SK-N-SH (cell line): ENCODE data around the gene AKT1S1.

Experiments used
- CHD2 ChIP-seq: fragments of 150-350 bp; IDR thresholded peaks from 2 replicates; pipeline ENCODE4 v1.6.1; 2018; ENCODE audit warnings: low read length; ENCODE audit not compliant: partially characterized antibody
- EP300 ChIP-seq, 2 experiments: IDR thresholded peaks; 2 replicates each; pipeline versions ENCODE4 v1.4.0 to v1.6.1; 2012; ENCODE audit warnings: borderline replicate concordance in 1 of 2, low read depth in 1 of 2, low read length in 1 of 2
- EZH2phosphoT487 ChIP-seq: fragments of 200-600 bp; sonication (generic); IDR thresholded peaks from 2 replicates; pipeline ENCODE4 v1.6.1; 2017; ENCODE audit warnings: low read depth, mixed run types, mild to moderate bottlenecking, antibody characterized with exemption, moderate library complexity, borderline replicate concordance
- RAD21 ChIP-seq: IDR thresholded peaks from 2 replicates; pipeline ENCODE4 v1.6.1; 2012; ENCODE audit warnings: mild to moderate bottlenecking, low read length
- RCOR1 ChIP-seq: fragments of 150-350 bp; IDR thresholded peaks from 2 replicates; pipeline ENCODE4 v1.6.1; 2017; ENCODE audit warnings: antibody characterized with exemption, low read length
- RFX5 ChIP-seq: IDR thresholded peaks from 2 replicates; pipeline ENCODE4 v1.6.1; 2012; ENCODE audit warnings: mild to moderate bottlenecking, improper control_type of control experiment, low read length
- TAF1 ChIP-seq: IDR thresholded peaks from 2 replicates; pipeline ENCODE4 v1.6.1; 2012; ENCODE audit warnings: low read depth, mild to moderate bottlenecking, low read length, moderate library complexity, borderline replicate concordance
- TEAD4 ChIP-seq: IDR thresholded peaks from 2 replicates; pipeline ENCODE4 v1.4.0; 2012; ENCODE audit warnings: mild to moderate bottlenecking, borderline replicate concordance; ENCODE audit not compliant: insufficient read depth
- YY1 ChIP-seq: IDR thresholded peaks from 2 replicates; pipeline ENCODE4 v1.4.0; 2012; ENCODE audit warnings: low read depth, mild to moderate bottlenecking
- TF ChIP-seq, protein P1 (sequence below): fragments of 200-600 bp; sonication (generic); IDR thresholded peaks from 2 replicates; pipeline ENCODE4 v1.6.1; 2017; ENCODE audit warnings: antibody characterized with exemption, mild to moderate bottlenecking, moderate library complexity
- TF ChIP-seq, protein P2 (sequence below): IDR thresholded peaks from 2 replicates; pipeline ENCODE4 v1.6.1; 2012; ENCODE audit warnings: mild to moderate bottlenecking, low read depth, low read length, moderate library complexity
- TF ChIP-seq, protein P3 (sequence below): fragments of 150-350 bp; IDR thresholded peaks from 2 replicates; pipeline ENCODE4 v1.6.1; 2016; ENCODE audit warnings: mild to moderate bottlenecking, low read depth, low read length
- TF ChIP-seq, protein P4 (sequence below): fragments of 150-350 bp; IDR thresholded peaks from 2 replicates; pipeline ENCODE4 v1.6.1; 2017; ENCODE audit warnings: antibody characterized with exemption, low read length, low read depth, borderline replicate concordance
- TF ChIP-seq, protein P5 (sequence below): IDR thresholded peaks from 2 replicates; pipeline ENCODE4 v1.4.0; 2012; ENCODE audit warnings: low read depth

DNA sequence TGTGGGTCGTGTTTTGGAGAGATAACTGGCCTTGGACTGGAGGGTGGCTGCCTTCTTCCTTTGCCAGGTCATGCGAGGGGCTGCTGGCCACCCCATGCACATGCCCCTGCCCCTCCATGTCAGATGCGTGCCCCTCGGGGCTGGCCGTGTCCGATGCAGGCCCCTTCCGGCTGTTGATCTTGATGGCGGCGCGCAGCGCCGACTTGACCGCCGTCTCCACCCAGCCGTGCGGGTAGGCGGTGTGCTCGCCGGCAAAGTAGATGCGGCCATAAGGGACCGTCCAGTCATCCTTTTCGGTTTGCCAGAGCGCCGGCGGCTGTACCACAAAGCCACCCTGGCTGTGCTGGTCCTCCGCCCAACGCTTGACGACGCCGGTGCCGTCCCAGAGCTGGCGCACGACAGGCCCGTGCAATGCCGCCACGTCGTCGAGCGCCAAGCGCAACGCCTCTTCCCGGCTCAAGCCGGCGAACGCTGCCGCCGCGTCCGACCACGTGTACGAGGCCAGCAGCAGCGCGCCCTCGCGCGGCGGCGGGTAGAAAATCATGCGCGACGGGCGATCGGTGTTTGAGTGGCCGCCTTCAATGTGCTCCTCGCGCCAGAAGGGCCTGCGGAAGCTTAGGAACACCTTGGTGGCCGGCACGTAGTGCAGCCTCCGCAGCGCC, 12.7 kb upstream of the AKT1S1 start:
- TF ChIP-seq EP300 (IDR thresholded peaks at IDR 0.05; ENCODE audit: borderline replicate concordance in 1 of 2, low read depth in 1 of 2, low read length in 1 of 2) (no peak), YY1 (no peak), TEAD4 (no peak), RFX5 (no peak), TAF1 (no peak), RCOR1 (no peak), EZH2phosphoT487 (no peak), CHD2 (no peak), RAD21 (peak; percentile 26; the same call in 1 of the 2 replicates)
- TF ChIP-seq, protein P1, sequence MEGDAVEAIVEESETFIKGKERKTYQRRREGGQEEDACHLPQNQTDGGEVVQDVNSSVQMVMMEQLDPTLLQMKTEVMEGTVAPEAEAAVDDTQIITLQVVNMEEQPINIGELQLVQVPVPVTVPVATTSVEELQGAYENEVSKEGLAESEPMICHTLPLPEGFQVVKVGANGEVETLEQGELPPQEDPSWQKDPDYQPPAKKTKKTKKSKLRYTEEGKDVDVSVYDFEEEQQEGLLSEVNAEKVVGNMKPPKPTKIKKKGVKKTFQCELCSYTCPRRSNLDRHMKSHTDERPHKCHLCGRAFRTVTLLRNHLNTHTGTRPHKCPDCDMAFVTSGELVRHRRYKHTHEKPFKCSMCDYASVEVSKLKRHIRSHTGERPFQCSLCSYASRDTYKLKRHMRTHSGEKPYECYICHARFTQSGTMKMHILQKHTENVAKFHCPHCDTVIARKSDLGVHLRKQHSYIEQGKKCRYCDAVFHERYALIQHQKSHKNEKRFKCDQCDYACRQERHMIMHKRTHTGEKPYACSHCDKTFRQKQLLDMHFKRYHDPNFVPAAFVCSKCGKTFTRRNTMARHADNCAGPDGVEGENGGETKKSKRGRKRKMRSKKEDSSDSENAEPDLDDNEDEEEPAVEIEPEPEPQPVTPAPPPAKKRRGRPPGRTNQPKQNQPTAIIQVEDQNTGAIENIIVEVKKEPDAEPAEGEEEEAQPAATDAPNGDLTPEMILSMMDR: peak; percentile 61
- TF ChIP-seq, protein P2, sequence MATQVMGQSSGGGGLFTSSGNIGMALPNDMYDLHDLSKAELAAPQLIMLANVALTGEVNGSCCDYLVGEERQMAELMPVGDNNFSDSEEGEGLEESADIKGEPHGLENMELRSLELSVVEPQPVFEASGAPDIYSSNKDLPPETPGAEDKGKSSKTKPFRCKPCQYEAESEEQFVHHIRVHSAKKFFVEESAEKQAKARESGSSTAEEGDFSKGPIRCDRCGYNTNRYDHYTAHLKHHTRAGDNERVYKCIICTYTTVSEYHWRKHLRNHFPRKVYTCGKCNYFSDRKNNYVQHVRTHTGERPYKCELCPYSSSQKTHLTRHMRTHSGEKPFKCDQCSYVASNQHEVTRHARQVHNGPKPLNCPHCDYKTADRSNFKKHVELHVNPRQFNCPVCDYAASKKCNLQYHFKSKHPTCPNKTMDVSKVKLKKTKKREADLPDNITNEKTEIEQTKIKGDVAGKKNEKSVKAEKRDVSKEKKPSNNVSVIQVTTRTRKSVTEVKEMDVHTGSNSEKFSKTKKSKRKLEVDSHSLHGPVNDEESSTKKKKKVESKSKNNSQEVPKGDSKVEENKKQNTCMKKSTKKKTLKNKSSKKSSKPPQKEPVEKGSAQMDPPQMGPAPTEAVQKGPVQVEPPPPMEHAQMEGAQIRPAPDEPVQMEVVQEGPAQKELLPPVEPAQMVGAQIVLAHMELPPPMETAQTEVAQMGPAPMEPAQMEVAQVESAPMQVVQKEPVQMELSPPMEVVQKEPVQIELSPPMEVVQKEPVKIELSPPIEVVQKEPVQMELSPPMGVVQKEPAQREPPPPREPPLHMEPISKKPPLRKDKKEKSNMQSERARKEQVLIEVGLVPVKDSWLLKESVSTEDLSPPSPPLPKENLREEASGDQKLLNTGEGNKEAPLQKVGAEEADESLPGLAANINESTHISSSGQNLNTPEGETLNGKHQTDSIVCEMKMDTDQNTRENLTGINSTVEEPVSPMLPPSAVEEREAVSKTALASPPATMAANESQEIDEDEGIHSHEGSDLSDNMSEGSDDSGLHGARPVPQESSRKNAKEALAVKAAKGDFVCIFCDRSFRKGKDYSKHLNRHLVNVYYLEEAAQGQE: no peak
- TF ChIP-seq, protein P3, sequence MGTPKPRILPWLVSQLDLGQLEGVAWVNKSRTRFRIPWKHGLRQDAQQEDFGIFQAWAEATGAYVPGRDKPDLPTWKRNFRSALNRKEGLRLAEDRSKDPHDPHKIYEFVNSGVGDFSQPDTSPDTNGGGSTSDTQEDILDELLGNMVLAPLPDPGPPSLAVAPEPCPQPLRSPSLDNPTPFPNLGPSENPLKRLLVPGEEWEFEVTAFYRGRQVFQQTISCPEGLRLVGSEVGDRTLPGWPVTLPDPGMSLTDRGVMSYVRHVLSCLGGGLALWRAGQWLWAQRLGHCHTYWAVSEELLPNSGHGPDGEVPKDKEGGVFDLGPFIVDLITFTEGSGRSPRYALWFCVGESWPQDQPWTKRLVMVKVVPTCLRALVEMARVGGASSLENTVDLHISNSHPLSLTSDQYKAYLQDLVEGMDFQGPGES: no peak
- TF ChIP-seq, protein P4, sequence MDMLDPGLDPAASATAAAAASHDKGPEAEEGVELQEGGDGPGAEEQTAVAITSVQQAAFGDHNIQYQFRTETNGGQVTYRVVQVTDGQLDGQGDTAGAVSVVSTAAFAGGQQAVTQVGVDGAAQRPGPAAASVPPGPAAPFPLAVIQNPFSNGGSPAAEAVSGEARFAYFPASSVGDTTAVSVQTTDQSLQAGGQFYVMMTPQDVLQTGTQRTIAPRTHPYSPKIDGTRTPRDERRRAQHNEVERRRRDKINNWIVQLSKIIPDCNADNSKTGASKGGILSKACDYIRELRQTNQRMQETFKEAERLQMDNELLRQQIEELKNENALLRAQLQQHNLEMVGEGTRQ: no peak
- TF ChIP-seq, protein P5, sequence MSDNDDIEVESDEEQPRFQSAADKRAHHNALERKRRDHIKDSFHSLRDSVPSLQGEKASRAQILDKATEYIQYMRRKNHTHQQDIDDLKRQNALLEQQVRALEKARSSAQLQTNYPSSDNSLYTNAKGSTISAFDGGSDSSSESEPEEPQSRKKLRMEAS: peak; percentile 96
